SK-N-SH (cell line): ENCODE data around the gene TRIM10.

Source experiments
- EZH2phosphoT487 ChIP-seq: fragments of 200-600 bp; sonication (generic); IDR thresholded peaks from 2 replicates; pipeline ENCODE4 v1.6.1; 2017; ENCODE audit warnings: low read depth, mixed run types, mild to moderate bottlenecking, antibody characterized with exemption, moderate library complexity, borderline replicate concordance
- POLR2AphosphoS5 ChIP-seq: IDR thresholded peaks from 2 replicates; pipeline ENCODE4 v1.6.1; 2012; ENCODE audit warnings: low read depth, low read length
- SIN3A ChIP-seq: IDR thresholded peaks from 2 replicates; pipeline ENCODE4 v1.6.1; 2012; ENCODE audit warnings: low read depth, mild to moderate bottlenecking, low read length, moderate library complexity, borderline replicate concordance
- TAF1 ChIP-seq: IDR thresholded peaks from 2 replicates; pipeline ENCODE4 v1.6.1; 2012; ENCODE audit warnings: low read depth, mild to moderate bottlenecking, low read length, moderate library complexity, borderline replicate concordance
- TF ChIP-seq, protein P1 (sequence below): fragments of 200-600 bp; sonication (generic); IDR thresholded peaks from 2 replicates; pipeline ENCODE4 v1.6.1; 2017; ENCODE audit warnings: antibody characterized with exemption, mild to moderate bottlenecking, moderate library complexity
- TF ChIP-seq, protein P2 (sequence below): fragments of 150-350 bp; IDR thresholded peaks from 2 replicates; pipeline ENCODE4 v1.6.1; 2016; ENCODE audit warnings: mild to moderate bottlenecking, low read depth, low read length

DNA sequence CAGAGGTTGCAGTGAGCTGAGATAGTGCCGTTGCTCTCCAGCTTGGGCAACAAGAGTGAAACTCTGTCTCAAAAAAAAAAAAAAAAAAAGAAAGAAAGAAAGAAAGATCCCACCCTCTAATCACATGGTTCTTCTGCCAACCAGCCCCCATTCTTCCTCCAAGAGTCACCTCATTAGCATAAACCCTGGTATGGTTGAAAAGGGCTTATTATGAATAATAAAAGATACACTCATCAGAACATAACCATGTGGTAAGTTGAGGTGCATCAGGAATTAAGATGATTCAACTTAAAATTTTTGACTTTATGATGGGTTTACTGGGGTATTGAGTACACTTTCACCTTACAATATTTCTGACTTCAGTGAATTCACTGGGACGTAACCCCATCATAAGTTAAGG lies 25.9 kb downstream of the TRIM10 start:
- TF ChIP-seq, protein P1, sequence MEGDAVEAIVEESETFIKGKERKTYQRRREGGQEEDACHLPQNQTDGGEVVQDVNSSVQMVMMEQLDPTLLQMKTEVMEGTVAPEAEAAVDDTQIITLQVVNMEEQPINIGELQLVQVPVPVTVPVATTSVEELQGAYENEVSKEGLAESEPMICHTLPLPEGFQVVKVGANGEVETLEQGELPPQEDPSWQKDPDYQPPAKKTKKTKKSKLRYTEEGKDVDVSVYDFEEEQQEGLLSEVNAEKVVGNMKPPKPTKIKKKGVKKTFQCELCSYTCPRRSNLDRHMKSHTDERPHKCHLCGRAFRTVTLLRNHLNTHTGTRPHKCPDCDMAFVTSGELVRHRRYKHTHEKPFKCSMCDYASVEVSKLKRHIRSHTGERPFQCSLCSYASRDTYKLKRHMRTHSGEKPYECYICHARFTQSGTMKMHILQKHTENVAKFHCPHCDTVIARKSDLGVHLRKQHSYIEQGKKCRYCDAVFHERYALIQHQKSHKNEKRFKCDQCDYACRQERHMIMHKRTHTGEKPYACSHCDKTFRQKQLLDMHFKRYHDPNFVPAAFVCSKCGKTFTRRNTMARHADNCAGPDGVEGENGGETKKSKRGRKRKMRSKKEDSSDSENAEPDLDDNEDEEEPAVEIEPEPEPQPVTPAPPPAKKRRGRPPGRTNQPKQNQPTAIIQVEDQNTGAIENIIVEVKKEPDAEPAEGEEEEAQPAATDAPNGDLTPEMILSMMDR = no peak
- TF ChIP-seq SIN3A (no peak), EZH2phosphoT487 (no peak), POLR2AphosphoS5 (no peak), TAF1 (no peak)
- TF ChIP-seq, protein P2, sequence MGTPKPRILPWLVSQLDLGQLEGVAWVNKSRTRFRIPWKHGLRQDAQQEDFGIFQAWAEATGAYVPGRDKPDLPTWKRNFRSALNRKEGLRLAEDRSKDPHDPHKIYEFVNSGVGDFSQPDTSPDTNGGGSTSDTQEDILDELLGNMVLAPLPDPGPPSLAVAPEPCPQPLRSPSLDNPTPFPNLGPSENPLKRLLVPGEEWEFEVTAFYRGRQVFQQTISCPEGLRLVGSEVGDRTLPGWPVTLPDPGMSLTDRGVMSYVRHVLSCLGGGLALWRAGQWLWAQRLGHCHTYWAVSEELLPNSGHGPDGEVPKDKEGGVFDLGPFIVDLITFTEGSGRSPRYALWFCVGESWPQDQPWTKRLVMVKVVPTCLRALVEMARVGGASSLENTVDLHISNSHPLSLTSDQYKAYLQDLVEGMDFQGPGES = no peak
